ENCODE results near the gene ARHGEF3.

DNA sequence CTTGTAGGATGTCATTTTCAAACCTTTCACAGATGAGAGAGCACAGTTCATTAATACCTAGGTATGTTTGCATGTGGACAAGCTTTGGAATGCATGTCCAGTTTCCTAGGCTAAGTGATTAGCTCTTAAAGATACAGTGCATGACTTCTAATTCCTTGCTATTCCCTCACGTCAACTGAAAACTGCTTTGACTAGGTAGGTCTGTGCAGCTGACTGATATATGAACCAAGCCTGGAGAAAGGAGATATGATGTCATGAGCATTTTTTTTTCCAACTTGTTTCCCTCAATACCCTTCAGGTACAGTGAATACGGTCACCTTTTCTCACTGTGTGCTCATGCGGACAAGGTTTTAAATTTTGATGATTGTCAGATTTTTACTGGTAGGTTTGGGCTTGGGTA lies 77.1 kb downstream of the ARHGEF3 start:
- TF ChIP-seq POLR2AphosphoS5 (IDR thresholded peaks at IDR 0.05; ENCODE audit: insufficient read depth in 1 of 2, low read depth in 1 of 2) (no peak), CTCF (IDR thresholded peaks at IDR 0.05) (no peak)
